H1 (cell line): ENCODE results near the gene PDPK1. TPM values are rescaled to one million over a fixed set of nuclear protein-coding genes. Genes with fewer than 3 reads are reported as not detected.

Source experiments
- CTCF ChIA-PET: fragments of 300-600 bp; sonication (Branson Sonifier 250); formaldehyde crosslinking; loops from one replicate; lab custom pipeline; 2021; ENCODE audit not compliant: partially characterized antibody; lab: Charles Lee
- POLR2A ChIA-PET: fragments of 300-600 bp; sonication (Branson Sonifier 250); formaldehyde crosslinking; loops from one replicate; lab custom pipeline; 2021; ENCODE audit warnings: inconsistent platforms; ENCODE audit not compliant: partially characterized antibody; lab: Charles Lee
- DNase-seq, 2 experiments: peaks; one replicate each; pipeline versions ENCODE4 v3.0.0 to v3.0.0-alpha.2; 2010 to 2022; ENCODE audit warnings: low spot score in 2 of 2, low read depth in 1 of 2, mixed read lengths in 1 of 2
- FAIRE-seq: peaks from 2 replicates; lab custom pipeline; 2011; peaks lifted over from hg19 to GRCh38; lab: Jason Lieb, UNC
- H2AFZ ChIP-seq: 2 replicates; pipeline ENCODE4 v1.8.1; 2012; ENCODE audit warnings: low read length, inconsistent platforms
- H2AK5ac ChIP-seq: 2 replicates; pipeline ENCODE4 v1.6.1; 2013; ENCODE audit warnings: low read depth, low read length
- H2BK120ac ChIP-seq: replicated peaks from 2 replicates; pipeline ENCODE3; 2013; ENCODE audit warnings: low read depth, low read length, inconsistent platforms
- H2BK12ac ChIP-seq: 2 replicates; pipeline ENCODE4 v1.6.1; 2013; ENCODE audit warnings: low read depth, low read length
- H2BK15ac ChIP-seq: 2 replicates; pipeline ENCODE4 v1.6.1; 2013; ENCODE audit warnings: low read length
- H2BK20ac ChIP-seq: 2 replicates; pipeline ENCODE4 v1.6.1; 2013; ENCODE audit warnings: low read length
- H2BK5ac ChIP-seq: 2 replicates; pipeline ENCODE4 v1.6.1; 2013; ENCODE audit warnings: low read depth, low read length
- H3K14ac ChIP-seq: 2 replicates; pipeline ENCODE4 v1.6.1; 2013; ENCODE audit warnings: inconsistent platforms; ENCODE audit not compliant: insufficient read length
- H3K18ac ChIP-seq: 2 replicates; pipeline ENCODE4 v1.6.1; 2013; ENCODE audit warnings: low read length; ENCODE audit errors: extremely low read depth
- H3K23ac ChIP-seq: 2 replicates; pipeline ENCODE4 v1.6.1; 2013; ENCODE audit warnings: inconsistent platforms; ENCODE audit not compliant: insufficient read length
- H3K23me2 ChIP-seq: 2 replicates; pipeline ENCODE4 v1.6.1; 2013; ENCODE audit warnings: low read depth, low read length
- H3K27ac ChIP-seq: 2 replicates; pipeline ENCODE4 v1.6.1; 2011; ENCODE audit warnings: low read depth, low read length, inconsistent platforms
- H3K27me3 ChIP-seq, 4 experiments: replicated peaks in 1 of 4; 1 replicate in 1 of 4; 2 replicates in 3 of 4; pipeline versions ENCODE4 v1.6.1 to v1.8.1; 2011 to 2013; ENCODE audit warnings: low read length in 3 of 4, mild to moderate bottlenecking in 3 of 4, inconsistent platforms in 2 of 4, mixed read lengths in 2 of 4, moderate library complexity in 1 of 4; ENCODE audit not compliant: control insufficient read depth in 3 of 4, insufficient read depth in 3 of 4; ENCODE audit errors: extremely low read depth in 1 of 4
- H3K36me3 ChIP-seq, 4 experiments: 2 replicates each; pipeline versions ENCODE4 v1.6.1 to v1.8.1; 2011 to 2013; ENCODE audit warnings: mild to moderate bottlenecking in 4 of 4, low read length in 3 of 4, moderate library complexity in 2 of 4, control low read depth in 1 of 4, inconsistent platforms in 1 of 4; ENCODE audit not compliant: insufficient read depth in 4 of 4, control insufficient read depth in 2 of 4
- H3K4ac ChIP-seq: replicated peaks from 2 replicates; pipeline ENCODE3; 2013; ENCODE audit warnings: low read length, low read depth, mixed read lengths, inconsistent platforms; ENCODE audit not compliant: insufficient read length
- H3K4me1 ChIP-seq, 4 experiments: replicated peaks in 1 of 4; 1 replicate in 1 of 4; 2 replicates in 3 of 4; pipeline versions ENCODE4 v1.6.1 to v1.8.1; 2011 to 2013; ENCODE audit warnings: low read length in 3 of 4, inconsistent platforms in 2 of 4, mixed read lengths in 1 of 4; ENCODE audit not compliant: insufficient read depth in 4 of 4, control insufficient read depth in 3 of 4
- H3K4me2 ChIP-seq, 2 experiments: 2 replicates each; pipeline versions ENCODE4 v1.6.1 to v1.8.1; 2011 to 2013; ENCODE audit warnings: low read depth in 2 of 2, low read length in 2 of 2, control low read depth in 1 of 2, inconsistent platforms in 1 of 2, mild to moderate bottlenecking in 1 of 2; ENCODE audit not compliant: insufficient read depth in 1 of 2
- H3K4me3 ChIP-seq, 4 experiments: fragments of 200-600, 300-600 bp in 1 of 4; sonication (generic), shearing (Covaris generic), sonication (Bioruptor Twin) in 1 of 4; 2 replicates each; pipeline versions ENCODE4 v1.5.1 to v1.8.1; 2011 to 2016; ENCODE audit warnings: low read length in 4 of 4, low read depth in 3 of 4, control low read depth in 2 of 4, inconsistent platforms in 2 of 4, mild to moderate bottlenecking in 2 of 4, mixed read lengths in 1 of 4, moderate library complexity in 1 of 4; ENCODE audit not compliant: insufficient read depth in 2 of 4; ENCODE audit errors: extremely low read depth in 1 of 4
- H3K56ac ChIP-seq: replicated peaks from 2 replicates; pipeline ENCODE3; 2013; ENCODE audit warnings: low read depth, mild to moderate bottlenecking, mixed read lengths, low read length, inconsistent platforms; ENCODE audit not compliant: insufficient read length
- H3K79me1 ChIP-seq: 2 replicates; pipeline ENCODE4 v1.6.1; 2013; ENCODE audit warnings: low read depth, low read length, control low read depth
- H3K79me2 ChIP-seq, 2 experiments: 2 replicates each; pipeline versions ENCODE4 v1.6.1 to v1.8.1; 2012 to 2013; ENCODE audit warnings: low read length in 2 of 2, mild to moderate bottlenecking in 2 of 2, inconsistent platforms in 1 of 2; ENCODE audit not compliant: insufficient read depth in 2 of 2, control insufficient read depth in 1 of 2
- H3K9ac ChIP-seq, 4 experiments: replicated peaks in 1 of 4; 1 replicate in 1 of 4; 2 replicates in 3 of 4; pipeline versions ENCODE4 v1.6.1 to v1.8.1; 2011 to 2013; ENCODE audit warnings: low read depth in 3 of 4, low read length in 3 of 4, control low read depth in 2 of 4, mild to moderate bottlenecking in 2 of 4, moderate library complexity in 2 of 4, inconsistent platforms in 1 of 4; ENCODE audit errors: extremely low read depth in 1 of 4
- H3K9me3 ChIP-seq, 2 experiments: 2 replicates each; pipeline versions ENCODE4 v1.6.1 to v1.8.1; 2012 to 2013; ENCODE audit warnings: mild to moderate bottlenecking in 2 of 2, moderate library complexity in 2 of 2, control low read depth in 1 of 2, inconsistent platforms in 1 of 2, low read depth in 1 of 2, low read length in 1 of 2, mixed read lengths in 1 of 2; ENCODE audit not compliant: insufficient read depth in 2 of 2
- H4K20me1 ChIP-seq, 2 experiments: replicated peaks in 1 of 2; 2 replicates each; pipeline versions ENCODE3 to v1.8.1; 2011 to 2013; ENCODE audit warnings: inconsistent platforms in 2 of 2, low read length in 2 of 2, mild to moderate bottlenecking in 1 of 2; ENCODE audit not compliant: insufficient read depth in 2 of 2, control insufficient read depth in 1 of 2
- H4K5ac ChIP-seq: 2 replicates; pipeline ENCODE4 v1.6.1; 2013; ENCODE audit warnings: low read length, low read depth, mixed read lengths, inconsistent platforms; ENCODE audit not compliant: insufficient read length
- H4K8ac ChIP-seq: 2 replicates; pipeline ENCODE4 v1.8.0; 2013; ENCODE audit warnings: mild to moderate bottlenecking, moderate library complexity, low read length, inconsistent platforms; ENCODE audit not compliant: insufficient read depth; ENCODE audit errors: extremely low read depth
- H4K91ac ChIP-seq: replicated peaks from 2 replicates; pipeline ENCODE3; 2013; ENCODE audit warnings: low read length, mixed read lengths, inconsistent platforms; ENCODE audit not compliant: insufficient read length
- CBX5 ChIP-seq: fragments of 300-800, 300-1000 bp; sonication (generic); IDR thresholded peaks from 2 replicates; pipeline ENCODE4 v1.7.1; 2016; ENCODE audit warnings: antibody characterized with exemption, low read length, low read depth
- CBX8 ChIP-seq: fragments of 300-800, 300-1000 bp; sonication (generic); IDR thresholded peaks from 2 replicates; pipeline ENCODE4 v1.7.1; 2016; ENCODE audit warnings: low read depth, low read length, borderline replicate concordance
- FOSL1 ChIP-seq: IDR thresholded peaks from 2 replicates; pipeline ENCODE4 v1.6.1; 2011; ENCODE audit warnings: mild to moderate bottlenecking, low read depth, low read length, moderate library complexity; ENCODE audit not compliant: insufficient read depth
- KDM4A ChIP-seq: IDR thresholded peaks from one replicate; pipeline ENCODE4 v1.7.1; 2012; ENCODE audit warnings: low read depth, mild to moderate bottlenecking, moderate library complexity, low read length, inconsistent platforms; ENCODE audit not compliant: severe bottlenecking
- POU5F1 ChIP-seq: IDR thresholded peaks from 2 replicates; pipeline ENCODE4 v1.6.1; 2011; ENCODE audit warnings: low read depth, mild to moderate bottlenecking, low read length, moderate library complexity
- RAD21 ChIP-seq, 2 experiments: IDR thresholded peaks in 1 of 2; conservative IDR thresholded peaks in 1 of 2; 2 replicates each; pipeline ENCODE4 v1.6.1; 2011; ENCODE audit warnings: low read depth in 2 of 2, low read length in 2 of 2, improper control_type of control experiment in 1 of 2, inconsistent platforms in 1 of 2, mild to moderate bottlenecking in 1 of 2, moderate library complexity in 1 of 2
- SUZ12 ChIP-seq: fragments of 200-600 bp; sonication (generic); IDR thresholded peaks from 2 replicates; pipeline ENCODE4 v1.6.1; 2012; ENCODE audit warnings: mild to moderate bottlenecking, inconsistent platforms, low read length, moderate library complexity, mixed read lengths
- USF2 ChIP-seq: IDR thresholded peaks from 2 replicates; pipeline ENCODE4 v1.6.1; 2011; ENCODE audit warnings: low read length, improper control_type of control experiment
- WGBS, 2 experiments: shearing (Covaris generic) in 1 of 2; methylation state at CpG; one replicate each; pipeline versions ENCODE4 v1.1.6 to v1.1.7; 2013 to 2015; ENCODE audit warnings: low lambda C conversion rate in 2 of 2, mixed read lengths in 2 of 2, inconsistent platforms in 1 of 2, low coverage in 1 of 2, missing lambda C conversion rate in 1 of 2; ENCODE audit not compliant: insufficient replicate concordance in 2 of 2, insufficient coverage in 1 of 2, insufficient read length in 1 of 2; ENCODE audit errors: extremely low coverage in 1 of 2, missing lambda C conversion rate in 1 of 2; 5-methylcytosine and 5-hydroxymethylcytosine counted together
- polyA plus RNA-seq, 7 experiments: library from polyadenylated mRNA; depleted of rRNA in 3 of 7; stranded (reverse) in 5 of 7; unstranded in 2 of 7; fragments of >200 nt in 5 of 7; fragments of 200-250 nt in 2 of 7; gene quantifications; 1 replicate in 5 of 7; 2 replicates in 1 of 7; 4 replicates in 1 of 7; pipeline versions ENCODE4 v1.2.1 to v1.2.3, GENCODE V29; 2011 to 2013; ENCODE audit warnings: missing spikeins in 2 of 7, mixed read lengths in 2 of 7
- total RNA-seq: library from RNA; stranded (reverse); fragmentation: NEBNext Ultra II Directional; extraction: Animal tissue kit (Norgen Biotek cat#: 25700); gene quantifications from 2 replicates; pipeline ENCODE4 v1.2.1, GENCODE V29; 2021

Gene PDPK1
- total and polyA plus RNA-seq, 2 of the 8 experiments (the other 6 are each of a cell fraction or from before 2014, with no cell fraction given) = 17.1 to 27.8 TPM

- H2BK20ac ChIP-seq = no peak overlapping the region
- ChIA-PET POLR2A (interaction anchor here (5.4 kb wide), 1 partner anchor 20 kb away, joined by 44 read pairs; the partner anchor contains the start of gene ATP6V0C), CTCF (no interaction called here)
- no peaks in the 10 kb centered on the region for H3K9me3 ChIP-seq
- no peak overlapping the region for H2BK5ac ChIP-seq
- peaks cover 14% of the 10 kb centered on the region for H3K23me2 ChIP-seq
- H2AK5ac ChIP-seq = no peak overlapping the region
- H3K9ac ChIP-seq = no peak overlapping the region
- H3K27ac ChIP-seq = no peak overlapping the region
- H3K23ac ChIP-seq = no peak overlapping the region
- no peaks in the 10 kb centered on the region for H3K27me3 ChIP-seq
- H3K4ac ChIP-seq = no peak overlapping the region
- H2BK12ac ChIP-seq = no peak overlapping the region
- H4K20me1 ChIP-seq = peaks cover 0 to 12% of the 10 kb centered on the region in 2 experiments
- H2BK15ac ChIP-seq = no peak overlapping the region; the same call in 1 of the 2 replicates
- no peak for FAIRE-seq
- no peak for DNase-seq
- no peak overlapping the region for H3K14ac ChIP-seq
- WGBS, 2 experiments = 88% methylated on average over 11 of the region's 11 CpGs; no CpG with 5 or more reads in 1 of the 2 experiments
- no peak overlapping the region for H4K91ac ChIP-seq
- peaks cover 0 to 11% (median 7%) of the 10 kb centered on the region in 4 experiments; a peak in 4 of 7 replicates for H3K4me1 ChIP-seq
- H2BK120ac ChIP-seq = no peak overlapping the region
- H2AFZ ChIP-seq = no peak overlapping the region
- H3K79me2 ChIP-seq = peaks cover 0 to 4% of the 10 kb centered on the region in 2 experiments; a peak in 2 of 4 replicates
- no peak overlapping the region for H4K5ac ChIP-seq
- no peak overlapping the region for H3K4me3 ChIP-seq
- H3K4me2 ChIP-seq = no peak overlapping the region
- no peak overlapping the region for H3K18ac ChIP-seq
- H3K79me1 ChIP-seq = no peaks in the 10 kb centered on the region
- peaks cover 0 to 5% (median 0%) of the 10 kb centered on the region in 4 experiments; a peak in 1 of 8 replicates for H3K36me3 ChIP-seq
- H4K8ac ChIP-seq = no peak overlapping the region
- H3K56ac ChIP-seq = no peak overlapping the region
- TF ChIP-seq RAD21 (IDR thresholded peaks at IDR 0.05 in 1 of 2, conservative IDR thresholded peaks at IDR 0.05 in 1 of 2; ENCODE audit: low read depth in 2 of 2, low read length in 2 of 2) = no peak
- no peak for TF ChIP-seq CBX8
- TF ChIP-seq USF2 = no peak
- TF ChIP-seq SUZ12 = no peak
- no peak for TF ChIP-seq KDM4A
- no peak for TF ChIP-seq CBX5
- TF ChIP-seq FOSL1 = no peak
- no peak for TF ChIP-seq POU5F1
These were observed 3.9 kb upstream of the PDPK1 start for GRCh38 chr16:2533912-2534311.
